ENCODE data around the gene WFS1.

The WFS1 gene

GRCh38 chr4:6290256-6290655 lies 20.6 kb downstream of the WFS1 start:
- Histone ChIP-seq H4K20me1 (ENCODE audit: low read depth, low read length) (no peaks in the 10 kb centered on the region), H2AFZ (ENCODE audit: low read depth, low read length, severe bottlenecking) (no peak overlapping the region), H3K9ac (ENCODE audit: low read length) (no peak overlapping the region), H3K27me3 (ENCODE audit: low read length) (no peaks in the 10 kb centered on the region), H3K4me3 (ENCODE audit: insufficient read depth, low read length, poor library complexity, severe bottlenecking) (no peak overlapping the region), H3K79me2 (ENCODE audit: insufficient read depth, low read length) (no peaks in the 10 kb centered on the region), H3F3A (ENCODE audit: insufficient read depth) (no peaks in the 10 kb centered on the region), H3K27ac (ENCODE audit: low read depth, low read length) (no peak overlapping the region), H3K9me3 (ENCODE audit: insufficient read depth, low read length) (no peaks in the 10 kb centered on the region), H3K36me3 (ENCODE audit: low read length) (no peaks in the 10 kb centered on the region), H3K4me2 (ENCODE audit: low read depth, low read length, poor library complexity, severe bottlenecking) (no peak overlapping the region), H3K9me2 (replicated peaks; ENCODE audit: insufficient read depth, low read length) (no peaks in the 10 kb centered on the region)
- TF ChIP-seq EZH2phosphoT487 (conservative IDR thresholded peaks at IDR 0.05; ENCODE audit: low read length), result no peak
- TF ChIP-seq, protein P1, sequence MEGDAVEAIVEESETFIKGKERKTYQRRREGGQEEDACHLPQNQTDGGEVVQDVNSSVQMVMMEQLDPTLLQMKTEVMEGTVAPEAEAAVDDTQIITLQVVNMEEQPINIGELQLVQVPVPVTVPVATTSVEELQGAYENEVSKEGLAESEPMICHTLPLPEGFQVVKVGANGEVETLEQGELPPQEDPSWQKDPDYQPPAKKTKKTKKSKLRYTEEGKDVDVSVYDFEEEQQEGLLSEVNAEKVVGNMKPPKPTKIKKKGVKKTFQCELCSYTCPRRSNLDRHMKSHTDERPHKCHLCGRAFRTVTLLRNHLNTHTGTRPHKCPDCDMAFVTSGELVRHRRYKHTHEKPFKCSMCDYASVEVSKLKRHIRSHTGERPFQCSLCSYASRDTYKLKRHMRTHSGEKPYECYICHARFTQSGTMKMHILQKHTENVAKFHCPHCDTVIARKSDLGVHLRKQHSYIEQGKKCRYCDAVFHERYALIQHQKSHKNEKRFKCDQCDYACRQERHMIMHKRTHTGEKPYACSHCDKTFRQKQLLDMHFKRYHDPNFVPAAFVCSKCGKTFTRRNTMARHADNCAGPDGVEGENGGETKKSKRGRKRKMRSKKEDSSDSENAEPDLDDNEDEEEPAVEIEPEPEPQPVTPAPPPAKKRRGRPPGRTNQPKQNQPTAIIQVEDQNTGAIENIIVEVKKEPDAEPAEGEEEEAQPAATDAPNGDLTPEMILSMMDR (IDR thresholded peaks at IDR 0.05; ENCODE audit: insufficient read depth, low read length, poor library complexity, severe bottlenecking), result no peak

GRCh38 chr4:6290769-6291547 lies 21.3 kb downstream of the WFS1 start:
- Histone ChIP-seq H3K9ac (ENCODE audit: low read length) (no peak overlapping the region), H3K4me2 (ENCODE audit: low read depth, low read length, poor library complexity, severe bottlenecking) (no peak overlapping the region)

DNA sequence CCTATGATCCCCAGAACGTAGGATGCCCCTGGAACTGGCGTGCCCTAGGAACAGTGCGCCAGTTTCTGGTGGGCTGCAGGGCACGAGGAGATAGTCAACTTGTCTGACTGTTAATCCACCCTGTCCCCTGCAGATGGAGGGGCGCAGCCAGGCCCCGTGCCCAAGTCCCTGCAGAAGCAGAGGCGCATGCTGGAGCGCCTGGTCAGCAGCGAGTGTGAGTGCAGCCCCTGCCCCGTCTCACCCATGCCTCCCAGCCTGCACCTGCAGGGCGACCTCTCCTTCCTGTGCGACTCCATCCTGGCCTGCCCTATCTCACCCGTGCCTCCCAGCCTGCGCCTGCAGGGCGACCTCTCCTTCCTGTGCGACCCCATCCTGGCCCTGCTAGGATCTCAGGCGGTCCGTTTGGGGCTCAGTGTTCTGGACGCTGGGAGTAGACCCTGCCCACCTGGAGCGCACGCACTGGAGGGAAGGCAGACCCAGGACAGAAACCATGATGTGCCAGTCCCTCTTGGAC lies 22.2 kb downstream of the WFS1 start:
- H3K9me2 ChIP-seq (replicated peaks; ENCODE audit: insufficient read depth, low read length), result no peaks in the 10 kb centered on the region
- no peak overlapping the region for H3K27ac ChIP-seq (ENCODE audit: low read depth, low read length)
- no peak overlapping the region for H3K4me3 ChIP-seq (ENCODE audit: insufficient read depth, low read length, poor library complexity, severe bottlenecking)
- no peaks in the 10 kb centered on the region for H4K20me1 ChIP-seq (ENCODE audit: low read depth, low read length)
- H2AFZ ChIP-seq (ENCODE audit: low read depth, low read length, severe bottlenecking), result no peak overlapping the region
- H3K36me3 ChIP-seq (ENCODE audit: low read length), result no peaks in the 10 kb centered on the region
- H3K9me3 ChIP-seq (ENCODE audit: insufficient read depth, low read length), result no peaks in the 10 kb centered on the region
- H3K4me2 ChIP-seq (ENCODE audit: low read depth, low read length, poor library complexity, severe bottlenecking), result no peak overlapping the region
- no peaks in the 10 kb centered on the region for H3K27me3 ChIP-seq (ENCODE audit: low read length)
- TF ChIP-seq EZH2phosphoT487 (conservative IDR thresholded peaks at IDR 0.05; ENCODE audit: low read length), result no peak
- TF ChIP-seq, protein P1 (IDR thresholded peaks at IDR 0.05; ENCODE audit: insufficient read depth, low read length, poor library complexity, severe bottlenecking), result no peak
- no peaks in the 10 kb centered on the region for H3F3A ChIP-seq (ENCODE audit: insufficient read depth)
- no peak overlapping the region for H3K9ac ChIP-seq (ENCODE audit: low read length)
- H3K79me2 ChIP-seq (ENCODE audit: insufficient read depth, low read length), result no peaks in the 10 kb centered on the region

More at GRCh38 chr4:6290769-6291547, 21.3 kb downstream of the WFS1 start:
- Histone ChIP-seq H4K20me1 (ENCODE audit: low read depth, low read length) (no peaks in the 10 kb centered on the region), H3K27me3 (ENCODE audit: low read length) (no peaks in the 10 kb centered on the region), H3K4me3 (ENCODE audit: insufficient read depth, low read length, poor library complexity, severe bottlenecking) (no peak overlapping the region), H3K9me2 (replicated peaks; ENCODE audit: insufficient read depth, low read length) (no peaks in the 10 kb centered on the region), H3K79me2 (ENCODE audit: insufficient read depth, low read length) (no peaks in the 10 kb centered on the region), H3K27ac (ENCODE audit: low read depth, low read length) (no peak overlapping the region), H2AFZ (ENCODE audit: low read depth, low read length, severe bottlenecking) (no peak overlapping the region), H3F3A (ENCODE audit: insufficient read depth) (no peaks in the 10 kb centered on the region), H3K36me3 (ENCODE audit: low read length) (no peaks in the 10 kb centered on the region), H3K9me3 (ENCODE audit: insufficient read depth, low read length) (no peaks in the 10 kb centered on the region)
- no peak for TF ChIP-seq EZH2phosphoT487 (conservative IDR thresholded peaks at IDR 0.05; ENCODE audit: low read length)
- TF ChIP-seq, protein P1 (IDR thresholded peaks at IDR 0.05; ENCODE audit: insufficient read depth, low read length, poor library complexity, severe bottlenecking), result no peak
